IMR-90 (cell line): ENCODE data around the gene CEBPE. TPM values are rescaled to one million over a fixed set of nuclear protein-coding genes. Genes with fewer than 3 reads are reported as not detected.

ENCODE experiments used
- ATAC-seq: fragments of 200-7000 bp; cut with Tn5 transposase; 2 replicates; pipeline ENCODE4 v1.9.1; 2020; ENCODE audit warnings: low read depth, mild to moderate bottlenecking, moderate library complexity
- BruUV-seq: library from RNA; stranded (reverse); fragments of 400-500 nt; replicated peaks from 2 replicates; lab custom pipeline; 2021; lab: Mats Ljungman, UMichigan
- CTCF ChIA-PET: fragments of 300-600 bp; formaldehyde crosslinking; extraction: SDS; loops from one replicate; lab custom pipeline; 2021; ENCODE audit warnings: antibody characterized with exemption; lab: Yijun Ruan, JAX
- POLR2A ChIA-PET: fragments of 300-600 bp; sonication (Branson Sonifier 250); formaldehyde crosslinking; loops from one replicate; lab custom pipeline; 2022; ENCODE audit warnings: antibody characterized with exemption; ENCODE audit not compliant: unreplicated experiment; lab: Charles Lee
- DNase-seq: peaks from one replicate; pipeline ENCODE4 v3.0.0; 2013
- H2AFZ ChIP-seq: replicated peaks from 2 replicates; pipeline ENCODE3; 2013; ENCODE audit warnings: low read length, mild to moderate bottlenecking; ENCODE audit not compliant: poor library complexity
- H2AK5ac ChIP-seq: 2 replicates; pipeline ENCODE4 v1.6.1; 2013; ENCODE audit warnings: low read depth, low read length, inconsistent platforms
- H2AK9ac ChIP-seq: replicated peaks from 2 replicates; pipeline ENCODE3; 2013; ENCODE audit warnings: mild to moderate bottlenecking, low read depth, low read length, moderate library complexity; ENCODE audit not compliant: poor library complexity
- H2BK120ac ChIP-seq: 2 replicates; pipeline ENCODE4 v1.6.1; 2013; ENCODE audit warnings: low read depth, low read length, inconsistent platforms
- H2BK15ac ChIP-seq: 3 replicates; pipeline ENCODE4 v1.6.1; 2013; ENCODE audit warnings: low read depth, low read length, inconsistent platforms
- H2BK20ac ChIP-seq: 2 replicates; pipeline ENCODE4 v1.6.1; 2013; ENCODE audit warnings: low read depth, mild to moderate bottlenecking, inconsistent platforms, low read length, moderate library complexity
- H2BK5ac ChIP-seq: 2 replicates; pipeline ENCODE4 v1.6.1; 2013; ENCODE audit warnings: mild to moderate bottlenecking, low read depth, low read length, inconsistent platforms; ENCODE audit not compliant: poor library complexity, severe bottlenecking
- H3K14ac ChIP-seq: replicated peaks from 2 replicates; pipeline ENCODE4 v1.6.1; 2013; ENCODE audit warnings: low read depth, low read length, inconsistent platforms
- H3K18ac ChIP-seq: 2 replicates; pipeline ENCODE4 v1.6.1; 2013; ENCODE audit warnings: low read depth, low read length, control low read depth
- H3K23ac ChIP-seq: 2 replicates; pipeline ENCODE4 v1.6.1; 2013; ENCODE audit warnings: low read depth, low read length, inconsistent platforms
- H3K27ac ChIP-seq: 2 replicates; pipeline ENCODE4 v1.5.1; 2013; ENCODE audit warnings: mild to moderate bottlenecking, control low read depth, low read length; ENCODE audit not compliant: insufficient read depth
- H3K27me3 ChIP-seq: 2 replicates; pipeline ENCODE4 v1.6.1; 2013; ENCODE audit warnings: low read length; ENCODE audit not compliant: control insufficient read depth, insufficient read depth
- H3K36me3 ChIP-seq: 2 replicates; pipeline ENCODE4 v1.6.1; 2013; ENCODE audit warnings: low read length, mixed read lengths; ENCODE audit not compliant: control insufficient read depth, insufficient read depth
- H3K4ac ChIP-seq: 2 replicates; pipeline ENCODE4 v1.6.1; 2013; ENCODE audit warnings: low read depth, low read length, inconsistent platforms
- H3K4me1 ChIP-seq: 2 replicates; pipeline ENCODE4 v1.6.1; 2013; ENCODE audit warnings: low read length, mixed read lengths; ENCODE audit not compliant: control insufficient read depth, insufficient read depth
- H3K4me2 ChIP-seq: 2 replicates; pipeline ENCODE4 v1.6.1; 2013; ENCODE audit warnings: low read depth, mild to moderate bottlenecking, control low read depth, low read length, moderate library complexity
- H3K4me3 ChIP-seq: 2 replicates; pipeline ENCODE4 v1.5.1; 2013; ENCODE audit warnings: low read depth, mild to moderate bottlenecking, control low read depth, low read length, moderate library complexity; ENCODE audit not compliant: insufficient read depth
- H3K56ac ChIP-seq: 2 replicates; pipeline ENCODE4 v1.6.1; 2013; ENCODE audit warnings: low read length, inconsistent platforms; ENCODE audit not compliant: insufficient read depth; ENCODE audit errors: extremely low read depth
- H3K79me1 ChIP-seq, 2 experiments: 2 replicates each; pipeline ENCODE4 v1.6.1; 2013; ENCODE audit warnings: low read length in 2 of 2, inconsistent platforms in 1 of 2, low read depth in 1 of 2
- H3K9ac ChIP-seq: 2 replicates; pipeline ENCODE4 v1.6.1; 2013; ENCODE audit warnings: low read depth, low read length, control low read depth
- H3K9me1 ChIP-seq: 2 replicates; pipeline ENCODE4 v1.6.1; 2013; ENCODE audit warnings: low read length, inconsistent platforms; ENCODE audit not compliant: insufficient read depth
- H3K9me3 ChIP-seq: 2 replicates; pipeline ENCODE4 v1.6.1; 2013; ENCODE audit warnings: low read length; ENCODE audit not compliant: control insufficient read depth, insufficient read depth
- H4K20me1 ChIP-seq: 2 replicates; pipeline ENCODE4 v1.6.1; 2013; ENCODE audit warnings: low read length, inconsistent platforms; ENCODE audit not compliant: insufficient read depth
- H4K5ac ChIP-seq: 2 replicates; pipeline ENCODE4 v1.6.1; 2013; ENCODE audit warnings: mild to moderate bottlenecking, low read depth, low read length, control low read depth
- H4K8ac ChIP-seq, 2 experiments: 2 replicates each; pipeline ENCODE4 v1.6.1; 2013; ENCODE audit warnings: low read depth in 2 of 2, low read length in 2 of 2, control low read depth in 1 of 2, inconsistent platforms in 1 of 2
- H4K91ac ChIP-seq: 2 replicates; pipeline ENCODE4 v1.6.1; 2013; ENCODE audit warnings: low read depth, low read length, inconsistent platforms; ENCODE audit not compliant: insufficient read depth
- BHLHE40 ChIP-seq: fragments of 150-350 bp; IDR thresholded peaks from 2 replicates; pipeline ENCODE4 v1.6.1; 2016; ENCODE audit warnings: mild to moderate bottlenecking, low read depth, low read length
- CEBPB ChIP-seq: IDR thresholded peaks from 2 replicates; pipeline ENCODE4 v1.6.1; 2012; ENCODE audit warnings: low read depth, low read length, improper control_type of control experiment
- CHD1 ChIP-seq: IDR thresholded peaks from 2 replicates; pipeline ENCODE4 v1.6.1; 2012; ENCODE audit warnings: low read depth, low read length, improper control_type of control experiment
- FOS ChIP-seq: fragments of 150-350 bp; IDR thresholded peaks from 2 replicates; pipeline ENCODE4 v1.6.1; 2016; ENCODE audit warnings: low read depth, low read length
- MAFK ChIP-seq: IDR thresholded peaks from 2 replicates; pipeline ENCODE4 v1.6.1; 2012; ENCODE audit warnings: low read depth, low read length, improper control_type of control experiment
- MAZ ChIP-seq: IDR thresholded peaks from 2 replicates; pipeline ENCODE4 v1.6.1; 2012; ENCODE audit warnings: low read depth, mild to moderate bottlenecking, low read length, improper control_type of control experiment, moderate library complexity, borderline replicate concordance
- NFE2L2 ChIP-seq: fragments of 150-350 bp; IDR thresholded peaks from 2 replicates; pipeline ENCODE4 v1.6.1; 2016; ENCODE audit warnings: low read depth, mild to moderate bottlenecking, low read length
- POLR2A ChIP-seq: IDR thresholded peaks from 2 replicates; pipeline ENCODE4 v1.6.1; 2012; ENCODE audit warnings: mild to moderate bottlenecking, low read depth, low read length
- RAD21 ChIP-seq: IDR thresholded peaks from 2 replicates; pipeline ENCODE4 v1.6.1; 2012; ENCODE audit warnings: low read length, improper control_type of control experiment
- RCOR1 ChIP-seq: IDR thresholded peaks from 2 replicates; pipeline ENCODE4 v1.6.1; 2012; ENCODE audit warnings: mild to moderate bottlenecking, low read length, improper control_type of control experiment; ENCODE audit not compliant: insufficient replicate concordance
- RFX5 ChIP-seq: IDR thresholded peaks from 2 replicates; pipeline ENCODE4 v1.8.0; 2012; ENCODE audit warnings: low read depth, mild to moderate bottlenecking, low read length, moderate library complexity
- WGBS, 2 experiments: methylation state at CpG; one replicate each; pipeline versions ENCODE4 v1.1.5 to v1.1.7; 2013; ENCODE audit warnings: missing lambda C conversion rate in 2 of 2; ENCODE audit not compliant: insufficient read length in 1 of 2; ENCODE audit errors: extremely low coverage in 2 of 2; 5-methylcytosine and 5-hydroxymethylcytosine counted together
- dilution Hi-C: fragments of 300-500 bp; cut with HindIII; formaldehyde crosslinking; loops from one replicate; pipeline ENCODE4 v1.14.3; 2018; ENCODE audit warnings: low sequenced_read_pairs; ENCODE audit not compliant: unreplicated experiment
- in situ Hi-C: fragments of 300-500 bp; cut with MboI; formaldehyde crosslinking; loops from 3 replicates; pipeline ENCODE4 v1.14.3; 2019; ENCODE audit warnings: low sequenced_read_pairs, inconsistent platforms, mixed read lengths
- intact Hi-C: fragments of 100-400 bp; cut with micrococcal nuclease; formaldehyde crosslinking; loops from 2 replicates; pipeline ENCODE4 v1.10.0; 2022
- polyA plus RNA-seq, 3 experiments: library from polyadenylated mRNA; depleted of rRNA; stranded (reverse); fragments of >200 nt; gene quantifications; 2 replicates each; pipeline ENCODE4 v1.2.3, GENCODE V29; 2012; ENCODE audit warnings: low replicate concordance in 1 of 3
- total RNA-seq: library from RNA; depleted of rRNA; stranded (reverse); fragments of >200 nt; gene quantifications from 2 replicates; pipeline ENCODE4 v1.2.3, GENCODE V29; 2012
- TF ChIP-seq, protein P1 (sequence below): conservative IDR thresholded peaks from 2 replicates; pipeline ENCODE4 v1.5.1; 2012; ENCODE audit warnings: mild to moderate bottlenecking, low read depth, low read length, improper control_type of control experiment
- TF ChIP-seq, protein P2 (sequence below): fragments of 150-350 bp; IDR thresholded peaks from 2 replicates; pipeline ENCODE4 v1.6.1; 2017; ENCODE audit warnings: mild to moderate bottlenecking, antibody characterized with exemption, low read length, low read depth
- TF ChIP-seq, protein P3 (sequence below): fragments of 150-350 bp; IDR thresholded peaks from 2 replicates; pipeline ENCODE4 v1.6.1; 2016; ENCODE audit warnings: low read depth, mild to moderate bottlenecking, low read length, moderate library complexity, borderline replicate concordance

Gene CEBPE
- total and polyA plus RNA-seq, 2 of the 4 experiments (the other 2 are of a cell fraction): 0.05 TPM; not detected in 1

DNA sequence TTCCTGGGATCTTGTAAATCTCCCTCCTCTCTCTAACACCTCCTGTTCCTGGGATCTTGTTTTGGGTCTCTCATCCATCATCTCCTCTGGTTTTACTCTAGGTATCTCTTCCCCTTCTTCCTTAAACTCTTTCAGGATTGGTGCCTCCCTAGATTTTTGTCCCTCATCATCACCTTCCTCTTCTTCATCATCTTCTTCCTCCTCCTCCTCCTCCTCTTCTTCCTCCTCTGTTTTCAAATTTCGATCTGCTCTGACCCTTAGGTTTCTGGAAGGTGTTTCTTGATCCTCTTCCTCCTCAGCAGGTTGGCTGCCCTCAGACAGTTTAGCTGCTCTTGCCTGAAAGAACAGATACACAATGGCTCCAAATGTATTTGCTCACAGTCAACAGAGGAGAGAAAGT is 38.6 kb downstream of the CEBPE start:
- H3K79me1 ChIP-seq: peaks cover 21 to 42% of the 10 kb centered on the region in 2 experiments
- TF ChIP-seq MAFK (no peak), NFE2L2 (no peak), MAZ (no peak), FOS (no peak), CHD1 (no peak), RCOR1 (no peak), RAD21 (no peak), RFX5 (no peak), CEBPB (no peak), POLR2A (no peak), BHLHE40 (no peak)
- TF ChIP-seq, protein P1, sequence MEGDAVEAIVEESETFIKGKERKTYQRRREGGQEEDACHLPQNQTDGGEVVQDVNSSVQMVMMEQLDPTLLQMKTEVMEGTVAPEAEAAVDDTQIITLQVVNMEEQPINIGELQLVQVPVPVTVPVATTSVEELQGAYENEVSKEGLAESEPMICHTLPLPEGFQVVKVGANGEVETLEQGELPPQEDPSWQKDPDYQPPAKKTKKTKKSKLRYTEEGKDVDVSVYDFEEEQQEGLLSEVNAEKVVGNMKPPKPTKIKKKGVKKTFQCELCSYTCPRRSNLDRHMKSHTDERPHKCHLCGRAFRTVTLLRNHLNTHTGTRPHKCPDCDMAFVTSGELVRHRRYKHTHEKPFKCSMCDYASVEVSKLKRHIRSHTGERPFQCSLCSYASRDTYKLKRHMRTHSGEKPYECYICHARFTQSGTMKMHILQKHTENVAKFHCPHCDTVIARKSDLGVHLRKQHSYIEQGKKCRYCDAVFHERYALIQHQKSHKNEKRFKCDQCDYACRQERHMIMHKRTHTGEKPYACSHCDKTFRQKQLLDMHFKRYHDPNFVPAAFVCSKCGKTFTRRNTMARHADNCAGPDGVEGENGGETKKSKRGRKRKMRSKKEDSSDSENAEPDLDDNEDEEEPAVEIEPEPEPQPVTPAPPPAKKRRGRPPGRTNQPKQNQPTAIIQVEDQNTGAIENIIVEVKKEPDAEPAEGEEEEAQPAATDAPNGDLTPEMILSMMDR: no peak
- TF ChIP-seq, protein P2, sequence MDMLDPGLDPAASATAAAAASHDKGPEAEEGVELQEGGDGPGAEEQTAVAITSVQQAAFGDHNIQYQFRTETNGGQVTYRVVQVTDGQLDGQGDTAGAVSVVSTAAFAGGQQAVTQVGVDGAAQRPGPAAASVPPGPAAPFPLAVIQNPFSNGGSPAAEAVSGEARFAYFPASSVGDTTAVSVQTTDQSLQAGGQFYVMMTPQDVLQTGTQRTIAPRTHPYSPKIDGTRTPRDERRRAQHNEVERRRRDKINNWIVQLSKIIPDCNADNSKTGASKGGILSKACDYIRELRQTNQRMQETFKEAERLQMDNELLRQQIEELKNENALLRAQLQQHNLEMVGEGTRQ: no peak
- TF ChIP-seq, protein P3, sequence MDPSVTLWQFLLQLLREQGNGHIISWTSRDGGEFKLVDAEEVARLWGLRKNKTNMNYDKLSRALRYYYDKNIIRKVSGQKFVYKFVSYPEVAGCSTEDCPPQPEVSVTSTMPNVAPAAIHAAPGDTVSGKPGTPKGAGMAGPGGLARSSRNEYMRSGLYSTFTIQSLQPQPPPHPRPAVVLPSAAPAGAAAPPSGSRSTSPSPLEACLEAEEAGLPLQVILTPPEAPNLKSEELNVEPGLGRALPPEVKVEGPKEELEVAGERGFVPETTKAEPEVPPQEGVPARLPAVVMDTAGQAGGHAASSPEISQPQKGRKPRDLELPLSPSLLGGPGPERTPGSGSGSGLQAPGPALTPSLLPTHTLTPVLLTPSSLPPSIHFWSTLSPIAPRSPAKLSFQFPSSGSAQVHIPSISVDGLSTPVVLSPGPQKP: no peak
- H2AFZ ChIP-seq: no peak overlapping the region
- H3K56ac ChIP-seq: peak overlapping the region; percentile 10; the same call in 1 of the 2 replicates
- H2AK5ac ChIP-seq: peak overlapping the region; percentile 90
- DNase-seq: no peak
- no peak overlapping the region for H4K5ac ChIP-seq
- H3K4me3 ChIP-seq: no peak overlapping the region
- dilution Hi-C loops: no loop called here
- H3K23ac ChIP-seq: peak overlapping the region; percentile 81
- H3K27me3 ChIP-seq: no peaks in the 10 kb centered on the region
- H3K4me1 ChIP-seq: peaks cover 14% of the 10 kb centered on the region
- 0 out of 3 replicates have a peak overlapping the region, but pooled peaks have one; percentile 46 for H2BK15ac ChIP-seq
- no TSS peak for BruUV-seq
- intact Hi-C loops: no loop called here
- no peak overlapping the region for H3K4me2 ChIP-seq
- H4K20me1 ChIP-seq: no peaks in the 10 kb centered on the region
- no CpG with 5 or more reads among the region's 1 CpG for WGBS, 2 experiments
- ATAC-seq: no peak
- peak overlapping the region; percentile 94 for H3K14ac ChIP-seq
- no peaks in the 10 kb centered on the region for H3K9me3 ChIP-seq
- ChIA-PET CTCF (interaction anchor here (1.5 kb wide), 1 partner anchor 12 kb away, joined by 8 read pairs; no protein-coding TSS in a partner anchor), POLR2A (interaction anchor here (1.0 to 1.7 kb wide), 3 partner anchors 8 to 15 kb away, joined by 3 to 6 read pairs (median 5); partner anchors contain the start of genes ACIN1 and C14orf119)
- peak overlapping the region; percentile 36; the same call in 1 of the 2 replicates for H3K9ac ChIP-seq
- H3K18ac ChIP-seq: no peak overlapping the region
- in situ Hi-C loops: loop anchor here (25.0 kb wide), 1 partner anchor 1057 kb away; the partner anchor contains the start of genes EMC9, FITM1, PSME1 and PSME2
- H2BK5ac ChIP-seq: peak overlapping the region; percentile 90
- peak overlapping the region; percentile 84 for H2AK9ac ChIP-seq
- peak overlapping the region; percentile 89; the same call in 1 of the 2 replicates for H4K91ac ChIP-seq
- peak overlapping the region; percentile 96 for H3K4ac ChIP-seq
- peak overlapping the region; percentile 93; the same call in 1 of the 2 replicates for H3K27ac ChIP-seq
- H3K36me3 ChIP-seq: peaks cover 51% of the 10 kb centered on the region
- peak overlapping the region; percentile 91 for H2BK120ac ChIP-seq
- H2BK20ac ChIP-seq: 0 out of 2 replicates have a peak overlapping the region, but pooled peaks have one; percentile 52
- peak overlapping the region; percentile 23 to 79; a peak in 1 of 4 replicates for H4K8ac ChIP-seq
- H3K9me1 ChIP-seq: peaks cover 6% of the 10 kb centered on the region
